Stimulated activated CD4-positive, alpha-beta T cell treated with anti-CD3 and anti-CD28 coated beads, TNF-alpha, amount 100 ng/mL, for 48 hours (primary cell): ENCODE measurements around the gene CLTRN.
"Not testable (repeated sequence)": the region's sequence is repeated elsewhere in the genome, so short reads cannot be mapped to it uniquely, and the experiment has no call there.

Source experiments
- DNase-seq, 3 donors: peaks; one replicate each; pipeline ENCODE4 v3.0.0-alpha.2; 2020; ENCODE audit warnings: low read depth in 3 of 3

The CLTRN gene

DNA sequence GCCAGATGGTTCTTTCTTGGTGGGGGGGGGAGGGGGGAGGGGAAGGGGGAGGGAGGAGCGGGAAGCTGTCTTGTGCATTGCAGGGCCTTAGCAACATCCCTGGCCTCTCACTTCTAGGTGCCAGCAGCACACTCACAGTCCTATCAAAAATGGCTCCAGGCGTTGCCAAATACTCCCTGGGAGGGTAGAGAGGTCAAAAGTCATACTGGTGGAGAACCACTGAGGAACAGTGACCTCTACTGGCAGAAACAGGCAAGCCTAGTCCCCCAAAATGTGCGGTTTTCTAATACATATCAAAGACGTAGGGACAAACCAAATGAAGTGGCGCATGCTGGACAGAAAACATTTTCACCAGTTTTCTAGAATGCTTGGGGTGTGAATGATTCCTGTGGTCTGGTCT lies 17.1 kb downstream of the CLTRN start:
- not testable (repeated sequence) for DNase-seq

DNA sequence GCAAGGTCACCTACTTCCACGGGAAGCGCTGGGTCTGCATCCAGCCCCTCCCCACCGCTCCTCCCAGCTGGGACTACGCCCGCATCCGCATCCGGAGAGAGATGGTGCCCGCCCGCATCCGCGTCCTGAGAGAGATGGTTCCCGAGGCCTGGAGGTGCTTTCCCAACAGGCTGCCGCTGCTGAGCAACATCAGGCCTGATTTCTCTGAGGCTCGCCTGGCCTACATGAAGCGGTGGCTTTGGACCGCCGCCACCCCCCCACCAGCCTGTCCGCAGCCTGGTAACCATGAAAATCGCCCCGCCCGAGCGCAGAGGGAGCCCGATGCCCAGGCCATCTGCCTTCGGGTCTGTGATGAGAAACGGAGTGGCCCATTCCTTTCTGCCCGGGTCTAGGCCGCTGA lies 18.1 kb downstream of the CLTRN start:
- no peak for DNase-seq

DNA sequence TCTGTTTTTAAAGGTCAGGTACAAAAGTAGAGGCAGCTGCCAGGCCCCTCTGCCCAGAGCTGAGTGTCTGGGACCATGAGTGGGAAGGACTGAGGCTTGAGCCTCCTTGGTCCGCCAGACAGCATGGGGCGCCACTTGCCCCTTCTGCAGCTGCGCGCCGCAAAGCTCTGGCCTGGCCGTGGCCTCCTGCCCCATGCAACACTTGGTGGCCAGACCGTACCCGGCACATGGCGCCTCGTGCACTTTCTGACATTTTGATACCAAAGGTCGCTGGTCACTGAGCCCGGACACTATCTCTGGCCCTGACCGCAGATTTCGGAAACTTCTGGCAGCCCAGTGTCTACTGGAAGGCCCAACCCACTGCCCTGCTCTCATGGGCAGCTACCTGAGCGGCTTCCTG lies 18.6 kb downstream of the CLTRN start:
- no peak for DNase-seq

DNA sequence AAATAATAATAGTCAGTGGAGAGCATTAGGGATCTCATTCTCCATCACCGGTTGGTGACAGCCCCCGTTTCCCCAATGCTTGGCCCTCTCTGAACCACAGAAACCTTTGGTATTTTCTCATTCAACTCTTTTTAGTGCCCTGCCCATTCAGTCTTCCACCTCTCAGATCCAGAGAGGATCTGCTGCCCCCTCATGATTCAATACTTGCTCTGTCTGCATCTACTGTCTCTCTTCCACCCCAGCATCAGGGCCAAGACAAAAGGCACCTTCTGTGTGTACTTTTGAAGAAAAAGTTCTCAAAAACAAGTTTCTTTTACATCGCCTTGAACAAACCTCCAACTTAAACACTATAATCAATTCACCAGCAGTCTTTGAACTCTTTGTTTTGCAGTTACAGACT lies 19.3 kb downstream of the CLTRN start:
- DNase-seq = no peak

DNA sequence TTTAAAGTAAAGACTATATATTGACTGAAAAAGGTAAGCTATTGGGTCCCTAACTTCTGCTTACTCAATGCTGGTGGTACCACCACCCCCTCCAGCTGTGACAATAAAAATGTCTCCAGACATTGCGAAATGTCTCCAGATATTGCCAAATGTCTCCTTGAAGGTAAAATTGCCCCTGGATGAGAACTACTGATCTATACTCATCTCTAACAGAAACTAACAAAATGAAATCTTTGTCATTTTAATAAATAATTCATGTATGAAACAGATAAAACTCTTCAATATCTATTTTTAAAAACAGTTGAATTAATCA lies 20.1 kb downstream of the CLTRN start:
- no peak for DNase-seq

DNA sequence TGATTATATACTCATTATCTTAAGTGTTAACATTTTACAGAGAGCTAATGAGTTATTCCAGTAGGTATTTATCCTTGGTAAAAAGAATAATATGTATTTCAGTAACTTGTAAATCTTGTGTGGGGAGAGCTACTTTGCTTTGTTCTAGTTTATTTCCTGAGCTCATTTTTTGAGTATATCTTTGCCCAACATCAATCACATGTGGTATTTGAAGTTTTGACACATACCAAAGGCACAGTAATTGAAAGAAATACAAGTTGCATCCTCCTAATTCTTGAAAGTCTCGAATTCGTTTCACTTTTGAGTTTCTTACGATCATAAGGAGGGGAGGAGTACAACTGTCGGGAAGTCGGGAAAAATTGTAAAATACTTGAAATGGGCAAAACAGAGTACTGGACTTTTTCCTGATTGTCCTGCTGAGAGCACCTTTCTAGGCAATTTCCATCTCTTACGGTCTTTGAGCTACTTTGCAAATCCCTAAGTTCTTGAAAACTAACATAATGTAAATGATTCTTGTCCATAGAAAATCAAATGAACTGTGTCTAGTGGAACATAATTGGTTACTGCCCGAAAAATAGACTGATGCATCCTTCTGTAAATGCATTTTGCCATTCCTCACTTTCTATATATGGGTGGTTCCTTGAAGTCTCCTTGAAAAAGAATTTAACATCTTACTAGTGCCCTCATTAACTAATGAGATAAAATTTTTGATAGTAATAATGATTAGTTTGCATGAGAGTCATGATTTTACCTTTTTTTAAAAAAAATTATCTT lies 20.6 kb downstream of the CLTRN start:
- DNase-seq = no peak

DNA sequence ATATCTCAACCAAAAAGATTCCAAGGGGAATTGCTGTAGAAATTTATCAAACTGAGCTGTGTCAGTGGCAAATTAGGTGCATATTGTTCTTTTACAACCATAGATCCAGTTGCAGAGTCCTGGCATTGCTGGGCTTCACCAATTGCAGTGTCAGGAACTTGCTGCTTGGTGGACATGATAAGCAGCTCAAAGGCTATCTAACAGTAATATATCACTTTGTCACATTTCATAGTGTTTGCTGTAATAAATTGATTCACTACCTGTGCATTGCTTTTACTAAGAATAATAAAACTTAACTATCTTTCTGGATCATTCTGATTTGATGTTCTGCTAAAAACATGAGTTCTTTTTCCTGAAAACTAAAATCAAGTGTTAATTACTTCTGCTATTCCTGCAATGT lies 33.0 kb downstream of the CLTRN start:
- DNase-seq = no peak

DNA sequence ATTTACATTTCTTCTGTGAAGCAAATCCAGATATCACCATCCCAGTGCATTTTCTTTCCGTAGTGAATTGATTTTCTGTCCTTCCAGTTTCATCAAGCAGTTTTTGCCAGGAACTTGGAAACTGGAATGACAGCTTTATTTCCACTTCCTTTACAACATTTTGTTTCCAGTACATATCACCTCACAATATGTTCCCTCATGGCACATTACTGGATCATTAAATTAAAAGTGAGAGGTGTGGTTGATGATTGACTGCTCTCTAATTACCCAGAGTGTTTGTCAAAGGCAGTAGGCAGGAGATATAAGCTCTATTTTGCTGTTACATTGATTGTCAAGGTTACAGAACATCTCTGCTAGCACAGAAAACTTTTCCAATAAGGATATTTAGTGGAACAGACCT lies 41.6 kb downstream of the CLTRN start:
- no peak for DNase-seq

DNA sequence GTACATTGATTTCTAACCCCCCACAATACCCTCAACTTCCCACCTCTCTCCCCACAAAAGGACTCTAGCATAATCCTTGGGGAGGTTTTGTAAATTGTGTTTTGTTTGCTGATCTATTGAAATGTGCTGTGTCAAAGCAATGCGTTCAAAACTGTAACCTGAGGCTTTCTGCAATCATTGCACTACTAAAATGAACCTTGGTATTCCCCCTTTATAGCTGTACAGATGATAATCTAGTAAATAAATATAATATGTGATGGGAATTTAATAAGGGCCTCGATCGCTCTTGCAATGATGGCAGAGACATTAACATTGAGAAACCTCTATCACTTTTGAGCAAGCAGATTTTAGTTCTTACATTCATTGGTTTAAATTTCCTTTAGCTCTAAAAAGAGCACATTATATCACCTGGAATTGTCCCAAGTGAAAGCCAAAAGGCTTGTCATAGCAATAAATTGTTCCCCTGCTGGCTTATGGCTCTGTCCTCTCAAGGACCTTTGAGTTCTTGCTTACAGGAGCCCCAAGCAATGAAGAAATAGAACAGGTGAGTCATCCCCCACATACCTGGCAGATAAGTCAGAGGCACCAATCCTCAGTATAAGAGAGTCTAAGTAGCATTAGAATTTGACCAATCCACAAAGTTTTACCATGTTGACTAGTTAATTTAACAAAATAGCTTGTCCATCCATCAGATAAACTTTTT lies 45.4 kb downstream of the CLTRN start:
- DNase-seq = no peak

DNA sequence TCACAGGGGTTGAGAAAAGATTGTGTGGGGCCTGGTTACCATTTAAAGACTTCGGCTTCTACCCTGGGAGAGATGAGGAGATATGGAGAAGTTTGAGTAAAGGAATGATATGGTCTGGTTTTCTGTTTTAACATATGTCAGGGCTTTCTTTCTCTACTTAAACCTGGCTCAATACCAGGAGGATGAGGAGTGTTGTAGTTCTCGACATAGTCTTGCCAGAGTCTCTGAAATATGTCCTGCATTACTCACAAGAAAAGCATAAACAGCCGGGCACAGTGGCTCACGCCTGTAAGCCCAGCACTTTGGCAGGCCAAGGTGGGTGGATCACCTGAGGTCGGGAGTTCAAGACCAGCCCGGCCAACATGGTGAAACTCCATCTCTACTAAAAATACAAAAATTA lies 47.5 kb downstream of the CLTRN start:
- DNase-seq = no peak

DNA sequence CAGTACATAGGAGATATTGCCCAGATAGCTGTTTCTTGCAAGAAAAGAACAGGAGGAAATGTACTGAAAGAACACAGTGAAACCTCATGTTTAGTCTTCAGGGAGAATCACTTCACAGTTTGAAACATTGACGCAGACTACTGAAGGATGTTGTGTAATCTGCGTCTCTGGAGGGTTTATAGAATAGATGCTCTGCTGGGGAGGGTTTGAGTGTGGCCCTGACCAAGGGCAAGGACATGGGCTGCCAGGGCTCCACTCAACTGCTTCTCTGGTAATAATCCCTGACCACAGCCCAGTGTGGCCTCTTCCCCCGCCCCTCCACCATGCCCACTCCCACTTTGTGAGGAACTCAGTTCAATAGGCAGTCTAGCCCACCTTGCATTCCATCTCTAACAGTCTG lies 48.1 kb downstream of the CLTRN start:
- DNase-seq = no peak

DNA sequence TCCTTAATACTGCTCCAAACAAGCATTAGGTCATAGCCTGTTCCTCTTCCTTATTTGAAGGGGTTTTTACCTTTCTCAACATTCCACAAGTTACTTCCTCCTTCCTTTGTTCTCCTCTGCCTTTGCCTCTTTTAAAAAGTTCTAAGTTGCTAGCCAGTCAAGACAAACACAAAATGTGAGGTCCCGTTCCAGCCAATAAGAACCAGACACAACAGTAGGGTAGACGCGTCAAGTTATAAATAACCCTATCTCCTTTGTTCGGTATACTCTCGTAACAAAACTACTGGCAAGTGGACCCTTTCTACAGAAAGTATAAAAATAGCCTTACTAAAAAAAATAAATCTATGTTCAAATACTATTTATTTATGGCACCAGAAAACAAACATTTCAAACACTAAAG lies 57.5 kb downstream of the CLTRN start:
- DNase-seq = no peak

DNA sequence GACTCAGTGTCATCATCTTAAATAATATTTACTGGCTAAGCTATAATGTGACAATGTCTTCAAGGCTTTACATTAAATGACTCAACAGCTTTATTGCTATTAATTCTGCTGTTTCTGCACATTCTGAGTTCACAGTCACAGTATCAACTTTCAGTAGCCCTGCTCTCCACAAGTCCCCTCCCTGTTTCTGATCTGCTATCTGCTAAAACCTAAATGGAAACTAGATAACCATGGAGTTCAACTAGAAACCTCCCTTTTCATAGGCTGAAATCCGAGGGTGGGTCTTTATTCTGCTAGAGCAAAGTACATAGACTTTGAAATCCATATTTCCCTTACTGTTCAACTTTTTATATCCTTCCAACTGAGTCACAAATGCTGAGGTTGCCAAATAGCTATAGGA lies 58.5 kb downstream of the CLTRN start:
- no peak for DNase-seq

DNA sequence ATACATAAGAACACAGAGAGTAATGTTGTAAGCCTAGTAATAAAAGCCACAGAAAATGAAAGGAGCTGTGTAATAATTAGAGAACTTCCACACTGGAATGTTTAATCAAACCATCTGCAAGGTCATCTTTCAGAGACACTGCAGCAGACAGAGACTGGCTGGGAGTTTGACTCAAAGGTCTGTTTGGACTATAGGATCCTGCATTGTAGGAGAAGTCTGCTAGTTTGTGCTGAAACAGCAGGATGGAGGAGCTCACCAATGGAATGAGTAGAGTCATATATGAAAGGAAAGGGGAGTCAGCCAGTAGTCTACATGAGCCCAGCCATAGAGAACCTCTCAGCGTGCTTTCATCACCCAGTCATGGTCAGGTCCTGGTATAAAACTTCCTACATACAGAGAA lies 59.4 kb downstream of the CLTRN start:
- DNase-seq = no peak

DNA sequence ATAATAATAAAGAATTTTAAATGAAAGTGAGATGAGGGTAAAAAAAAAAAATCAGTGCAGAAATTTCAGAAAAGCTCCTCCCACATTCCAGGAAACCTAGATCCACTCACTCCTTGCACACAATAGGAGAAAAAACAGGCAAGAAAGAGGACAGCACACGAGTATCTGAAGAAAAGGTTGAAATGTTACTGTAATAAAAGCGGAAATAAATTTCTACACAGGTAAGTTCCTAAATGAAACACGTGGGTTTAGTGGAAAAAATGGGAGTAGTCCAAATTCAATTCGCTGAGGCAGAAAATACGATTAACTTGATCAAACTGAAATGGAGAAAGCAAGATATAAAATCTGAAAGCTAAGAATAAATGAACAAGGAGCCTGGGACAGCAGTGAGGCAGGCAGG lies 61.8 kb downstream of the CLTRN start:
- no peak for DNase-seq

DNA sequence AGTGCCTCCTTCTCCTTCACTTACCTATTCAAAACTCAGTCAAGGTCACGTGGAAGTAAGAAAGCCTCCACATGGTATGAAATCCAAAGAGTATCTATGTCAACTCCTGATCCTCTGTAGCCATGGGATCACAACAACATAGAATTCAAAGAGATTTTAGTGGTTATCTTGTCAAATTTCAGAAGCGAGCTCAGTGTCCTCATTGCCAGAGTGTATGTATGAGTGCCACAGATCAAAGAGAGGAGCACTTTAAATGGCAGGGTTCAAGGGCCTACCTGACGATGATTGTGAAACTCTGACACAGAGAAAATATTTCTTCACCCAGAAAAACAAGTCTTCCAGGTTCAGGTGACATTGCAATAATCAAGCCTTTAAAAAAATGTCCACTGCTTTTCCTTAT lies 62.7 kb downstream of the CLTRN start:
- DNase-seq = no peak

DNA sequence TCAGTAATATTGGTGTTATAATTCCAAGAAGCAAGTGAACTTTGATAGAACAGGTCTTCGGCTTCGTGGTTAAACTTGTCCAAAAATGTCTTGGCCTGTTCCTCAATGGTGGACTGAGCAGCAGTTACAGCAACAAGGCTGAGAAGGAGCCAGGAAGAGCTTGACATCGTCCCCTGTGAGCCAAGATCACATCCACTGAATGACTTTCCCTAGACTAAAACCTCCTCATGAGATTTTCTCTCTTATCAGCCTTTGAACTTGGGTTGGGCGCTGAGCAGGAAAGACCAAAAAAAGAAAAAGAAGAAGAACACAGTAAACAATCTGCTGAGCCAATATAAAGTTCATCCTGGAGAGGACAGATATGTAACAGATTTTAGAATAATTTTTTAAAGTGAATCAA lies 63.9 kb downstream of the CLTRN start, which contains the start of gene ACE2:
Gene ACE2, minus strand, starts transcription at position 216 of the 400 bp plus-strand sequence. Its CDS starts 49 bp downstream, at position 167.
- no peak for DNase-seq

DNA sequence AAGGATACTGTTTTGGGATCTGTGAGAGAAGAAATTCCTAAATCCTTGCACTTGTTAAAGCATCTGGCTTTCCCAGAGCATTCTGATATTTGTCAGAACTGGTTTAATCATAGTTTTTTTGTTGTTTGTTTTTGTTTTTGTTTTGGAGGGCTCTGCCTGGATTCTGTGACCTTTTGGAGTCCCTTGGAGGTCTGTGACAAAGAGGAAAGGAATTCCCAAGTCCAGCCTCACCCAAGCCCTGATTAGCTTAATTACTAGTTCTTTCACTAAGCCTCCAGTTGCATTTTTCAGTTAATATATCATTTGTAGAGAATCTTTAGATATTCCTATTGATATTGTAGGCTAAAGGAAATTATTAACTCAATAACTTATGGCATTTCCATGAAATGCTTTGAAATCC lies 64.6 kb downstream of the CLTRN start:
- no peak for DNase-seq

DNA sequence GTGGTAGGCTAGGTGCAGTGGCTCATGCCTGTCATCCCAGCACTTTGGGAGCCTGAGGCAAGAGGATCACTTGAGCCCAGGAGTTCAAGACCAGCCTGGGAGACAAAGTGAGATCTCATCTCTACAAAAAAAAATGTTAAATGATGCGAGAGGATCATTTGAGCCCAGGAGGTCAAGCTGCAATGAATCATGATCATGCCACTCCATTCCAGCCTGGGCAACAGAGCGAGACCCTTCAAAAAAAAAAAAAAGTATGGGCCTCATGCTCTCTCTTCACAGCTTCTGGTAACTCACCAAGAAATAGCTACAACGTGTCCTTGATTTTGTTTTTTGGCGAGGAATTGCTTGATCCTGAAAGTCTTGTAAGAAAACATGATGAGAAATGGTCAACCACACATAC lies 65.1 kb downstream of the CLTRN start:
- no peak for DNase-seq

DNA sequence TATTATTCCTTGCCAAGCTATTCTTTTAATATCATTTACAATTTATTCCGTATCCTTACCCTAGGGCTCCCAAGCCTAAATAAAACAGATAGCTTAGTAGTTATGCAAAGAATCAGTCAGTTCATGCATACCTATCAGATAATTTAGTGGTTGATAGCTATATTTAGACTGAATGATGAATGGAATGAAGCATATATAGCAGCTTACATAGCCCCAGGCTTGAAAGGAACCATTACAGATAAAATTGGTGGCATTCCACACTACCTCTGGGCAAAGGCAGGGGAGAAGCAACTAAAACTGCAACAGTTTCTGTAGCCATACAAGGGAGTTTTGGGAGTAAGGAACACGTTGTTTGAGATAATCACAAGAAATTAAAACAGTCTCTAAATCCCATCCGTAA lies 66.6 kb downstream of the CLTRN start:
- DNase-seq = no peak

DNA sequence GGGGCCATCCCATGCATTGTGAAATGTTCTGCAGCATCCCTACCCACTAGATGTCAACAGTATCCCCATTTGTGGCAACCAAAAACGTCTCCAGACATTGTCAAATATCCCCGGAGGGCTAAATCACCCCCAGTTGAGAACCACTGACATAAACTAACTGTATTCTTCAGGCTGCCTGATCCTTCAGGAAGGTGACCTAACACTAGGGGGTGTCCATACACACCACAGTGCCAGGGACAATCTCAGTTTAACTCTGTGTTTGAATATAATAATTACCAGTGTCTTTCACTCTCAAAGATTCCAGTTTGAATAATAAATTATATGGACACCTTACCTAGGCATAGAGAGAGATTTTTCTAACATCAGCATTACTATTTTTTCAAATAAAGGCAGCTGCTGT lies 70.2 kb downstream of the CLTRN start:
- no peak for DNase-seq

DNA sequence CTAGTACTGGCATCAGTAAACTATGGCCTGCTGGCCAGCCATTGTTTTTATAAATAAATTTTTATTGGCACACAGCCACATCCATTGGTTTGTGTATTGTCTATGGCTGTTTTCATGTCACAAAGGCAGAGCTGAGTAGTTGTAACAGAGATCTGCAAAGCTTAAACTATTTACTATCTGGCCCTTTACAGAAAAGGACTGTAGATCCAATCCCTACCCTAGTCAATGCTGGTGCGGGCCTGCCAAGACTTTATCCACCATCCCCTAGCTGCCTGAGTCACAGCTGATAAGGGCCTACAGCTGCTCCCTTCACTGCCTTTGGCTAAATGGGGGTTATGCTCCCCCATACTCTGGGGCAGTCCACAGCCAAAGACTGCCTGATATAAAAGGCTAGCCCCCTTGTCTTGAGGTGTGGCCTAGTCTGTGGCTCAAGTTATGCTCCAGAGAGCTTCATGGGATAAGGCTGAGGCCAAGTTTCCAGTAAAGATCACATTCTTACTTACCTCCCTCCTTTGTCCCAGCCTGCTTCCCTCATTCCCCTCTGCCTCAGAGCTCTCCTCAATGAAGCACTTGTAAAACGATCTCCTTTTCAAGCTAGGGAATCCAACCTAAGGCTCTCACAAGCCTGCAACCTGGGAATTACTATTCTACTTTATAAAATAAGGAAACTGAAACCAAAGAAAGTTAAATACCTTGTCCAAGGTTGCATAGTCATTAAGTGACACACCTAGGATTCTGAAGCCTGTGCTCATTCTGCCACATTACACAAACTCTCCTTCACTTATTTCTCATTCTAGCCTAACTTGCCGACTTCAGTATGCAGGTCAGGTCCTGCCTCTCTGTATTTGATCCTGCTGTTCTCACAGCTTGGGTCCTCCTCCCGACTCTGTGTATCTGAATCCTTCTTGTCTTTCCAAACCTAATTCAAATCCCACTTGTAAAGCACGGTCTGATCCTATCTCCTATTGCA lies 84.5 kb downstream of the CLTRN start:
- DNase-seq = no peak
